Fibroblast of skin of right quadriceps (primary cell): Measurements from ENCODE around the gene CCDC185.

Experiments used
- DNase-seq: peaks from one replicate; pipeline ENCODE4 v3.0.0-alpha.2; 2013

Gene CCDC185

GRCh38 chr1:223393275-223394214 lies at the start of gene CCDC185:
TSS of gene CCDC185 (plus strand) at chr1:223393415. CDS start at chr1:223393476, 61 bp downstream.
- DNase-seq = no peak

DNA sequence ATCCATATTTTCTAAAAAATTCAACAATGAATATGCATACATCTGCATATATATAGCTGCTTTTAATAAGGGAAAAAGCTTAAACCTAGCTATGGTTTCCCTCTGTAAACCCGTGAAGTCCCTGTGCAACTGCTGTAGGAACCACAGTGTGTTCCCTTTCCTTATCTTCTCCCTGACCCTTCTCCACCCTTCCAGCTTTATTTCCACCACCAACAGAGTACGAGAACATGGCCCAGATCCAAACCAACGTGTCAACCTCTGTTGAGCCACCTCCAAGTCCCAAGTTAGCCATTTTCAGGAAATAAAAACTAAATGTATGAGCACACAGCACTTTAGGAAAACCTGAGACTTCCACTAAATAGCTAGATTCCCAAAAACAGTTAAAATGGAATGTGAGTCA lies 49.5 kb upstream of the CCDC185 start:
- no peak for DNase-seq

GRCh38 chr1:223344491-223344890 lies 48.7 kb upstream of the CCDC185 start:
- no peak for DNase-seq

- DNase-seq = no peak
These were observed 47.5 kb upstream of the CCDC185 start for GRCh38 chr1:223345720-223346119.

DNA sequence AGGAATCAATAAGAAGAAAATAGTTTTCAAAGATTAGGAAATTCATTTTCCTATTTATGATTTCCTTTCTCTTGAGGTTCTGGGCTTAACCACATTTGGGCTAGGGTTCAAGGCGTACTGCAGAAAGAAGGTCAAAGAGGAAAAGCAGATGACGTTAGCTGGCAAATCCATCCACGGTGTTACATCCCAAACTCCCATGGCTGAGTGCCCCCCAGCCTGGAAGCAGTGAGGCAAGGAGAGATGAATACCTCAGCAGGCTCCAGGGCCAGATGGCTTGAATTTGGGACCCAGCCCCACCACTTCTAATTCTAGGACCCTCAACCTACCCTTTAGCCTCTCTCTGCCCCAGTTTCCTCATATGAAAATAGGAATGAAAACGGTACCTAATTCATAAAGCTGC lies 46.9 kb upstream of the CCDC185 start:
- no peak for DNase-seq

GRCh38 chr1:223347583-223347982 lies 45.6 kb upstream of the CCDC185 start:
- no peak for DNase-seq

- no peak for DNase-seq
These were observed 44.8 kb upstream of the CCDC185 start for GRCh38 chr1:223348439-223348838.

DNA sequence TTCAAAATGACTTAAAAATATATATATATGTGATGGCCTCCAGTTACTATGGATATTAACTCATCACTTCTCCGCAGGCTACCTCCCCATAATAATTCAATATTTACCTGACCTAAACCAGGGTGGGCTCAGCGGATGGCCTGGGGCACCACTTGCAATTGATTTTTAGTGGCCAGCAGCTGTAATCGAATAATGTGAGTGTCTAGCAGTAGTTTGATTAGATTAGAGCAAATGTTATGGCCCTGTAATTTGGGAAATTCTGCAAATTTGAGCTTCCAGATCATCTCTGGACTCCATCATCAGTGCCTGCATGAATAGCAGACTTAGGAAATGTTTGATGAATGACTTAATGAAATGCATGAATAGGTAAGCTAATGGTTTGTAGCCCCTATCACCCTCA lies 44.0 kb upstream of the CCDC185 start:
- no peak for DNase-seq

- DNase-seq = no peak
These were observed 42.8 kb upstream of the CCDC185 start for GRCh38 chr1:223350361-223350908.

- DNase-seq = no peak
These were observed 40.3 kb upstream of the CCDC185 start for GRCh38 chr1:223352944-223353343.

DNA sequence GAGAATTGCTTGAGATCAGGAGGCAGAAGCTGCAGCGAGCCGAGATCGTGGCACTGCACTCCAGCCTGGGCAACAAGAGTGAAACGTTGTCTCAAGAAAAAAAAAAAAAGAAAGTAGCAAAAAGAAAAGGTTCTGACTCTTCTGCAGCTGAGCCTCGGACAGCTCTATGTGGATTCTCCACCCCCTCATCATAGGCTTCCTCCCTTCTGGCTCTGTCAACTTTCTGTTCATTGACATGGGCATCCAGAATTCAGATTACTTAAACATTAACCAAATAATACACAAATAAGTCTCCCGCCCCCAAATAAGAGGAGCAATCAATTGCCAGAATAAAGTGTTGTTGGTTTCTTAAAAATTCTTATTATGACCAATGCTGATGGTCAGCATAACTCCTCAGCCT lies 39.3 kb upstream of the CCDC185 start:
- DNase-seq = no peak

DNA sequence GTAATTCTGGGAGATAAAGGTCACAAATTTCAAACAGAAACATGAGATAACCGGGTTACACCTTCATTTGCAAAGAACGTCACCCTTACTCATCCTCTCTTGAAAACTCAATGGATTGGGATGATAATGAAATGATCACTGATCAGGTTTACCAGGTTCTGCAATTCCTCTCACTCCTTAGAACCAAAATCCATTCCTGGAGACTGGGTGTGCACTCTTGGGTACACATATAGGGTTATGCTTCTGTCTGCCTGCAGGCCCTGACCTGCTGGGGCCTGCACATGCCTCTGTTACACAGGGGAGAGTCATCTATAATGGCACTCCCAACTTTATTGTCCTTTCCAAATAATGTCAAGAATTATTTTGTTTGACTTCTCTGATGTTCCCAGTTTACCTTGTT lies 37.5 kb upstream of the CCDC185 start:
- DNase-seq = no peak

- DNase-seq = no peak
These were observed 34.4 kb upstream of the CCDC185 start for GRCh38 chr1:223358826-223359225.

- peak; percentile 51 for DNase-seq
These were observed 30.0 kb upstream of the CCDC185 start for GRCh38 chr1:223363057-223363855.

GRCh38 chr1:223363856-223364684 lies 29.1 kb upstream of the CCDC185 start, which contains the start of gene SUSD4:
TSS of gene SUSD4 (minus strand) at chr1:223364176. CDS start at chr1:223363425, 751 bp downstream.
- DNase-seq = no peak

DNA sequence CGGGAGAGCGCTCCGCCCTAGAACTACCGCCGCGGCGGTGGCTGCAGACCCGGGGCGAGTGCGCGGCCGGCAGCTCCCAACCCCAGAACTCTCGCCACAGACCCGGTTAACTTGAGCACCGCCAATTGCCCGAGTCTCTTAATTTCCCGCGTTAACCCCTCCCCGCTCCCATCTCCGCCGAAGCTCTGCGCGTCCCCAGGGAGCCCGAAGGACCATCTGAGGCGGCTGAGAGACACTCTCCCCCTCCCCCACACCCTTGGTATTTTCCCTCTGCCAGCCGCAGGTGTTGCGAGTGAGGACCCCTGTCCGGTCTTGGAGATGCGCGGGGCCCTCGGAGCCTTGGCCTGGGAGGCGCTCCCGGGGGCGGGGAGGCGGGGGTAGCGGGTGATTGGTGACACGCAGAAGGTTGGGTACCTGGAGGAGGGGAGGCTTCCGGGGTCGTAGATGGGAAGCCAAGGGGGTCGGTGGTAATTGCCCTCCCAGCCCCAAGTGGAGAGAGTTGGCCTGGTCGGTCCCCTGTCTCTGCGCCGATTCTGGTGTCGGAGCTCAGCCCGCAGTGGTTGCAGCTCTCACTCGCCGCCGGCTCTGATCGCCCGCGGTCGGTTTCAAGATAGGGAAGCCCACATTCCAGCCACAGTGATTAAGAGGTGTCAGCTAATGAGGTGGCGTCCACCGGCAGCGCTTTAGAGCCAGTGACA lies 28.4 kb upstream of the CCDC185 start:
- DNase-seq = no peak

GRCh38 chr1:223374064-223374610 lies 19.1 kb upstream of the CCDC185 start:
- DNase-seq = no peak

DNA sequence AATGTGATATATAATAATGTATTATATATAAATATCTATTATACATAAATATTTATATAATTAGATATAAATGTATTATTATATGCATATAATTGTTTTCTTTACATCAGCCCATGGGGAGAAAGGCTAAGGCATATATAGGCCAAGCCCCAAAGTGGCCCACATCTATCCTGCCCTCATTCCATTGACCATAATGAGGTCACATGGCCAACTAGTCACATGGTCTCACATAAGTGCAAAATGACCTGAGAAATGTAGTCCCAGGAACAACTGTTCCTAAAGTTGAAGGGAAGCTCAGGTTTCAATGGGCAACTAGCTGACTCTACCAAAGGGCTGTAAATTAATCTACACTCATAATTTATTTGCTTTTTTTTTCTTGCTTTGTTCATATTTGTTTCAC lies 14.5 kb upstream of the CCDC185 start:
- DNase-seq = no peak

- no peak for DNase-seq
These were observed 7.2 kb upstream of the CCDC185 start for GRCh38 chr1:223386013-223386412.

GRCh38 chr1:223390618-223391017 lies 2.6 kb upstream of the CCDC185 start:
- DNase-seq = no peak

DNA sequence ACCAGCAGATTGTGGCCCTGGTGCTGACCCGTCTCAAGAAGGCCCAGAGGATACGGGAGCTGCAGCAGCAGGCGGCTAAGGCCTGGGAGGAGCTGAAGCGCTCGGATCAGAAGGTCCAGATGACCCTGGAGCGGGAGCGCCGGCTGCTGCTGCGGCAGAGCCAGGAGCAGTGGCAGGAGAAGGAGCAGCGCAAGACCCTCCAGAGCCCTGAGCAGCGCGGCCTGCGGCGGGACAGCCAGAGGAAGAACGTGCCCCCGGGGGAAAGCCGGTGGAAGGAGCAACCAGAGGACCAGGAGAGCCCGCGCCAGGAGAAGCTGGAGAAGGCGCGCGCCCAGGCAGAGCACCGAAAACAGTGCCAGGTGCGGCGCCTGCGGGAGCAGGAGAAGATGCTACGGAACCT lies 1.0 kb downstream of the CCDC185 start:
- no peak for DNase-seq

GRCh38 chr1:223394706-223395105 lies 1.5 kb downstream of the CCDC185 start:
- no peak for DNase-seq
